Adrenal gland (tissue), 12 donors: ENCODE measurements around the gene FAM78A. TPM values are rescaled to one million over a fixed set of nuclear protein-coding genes. Genes with fewer than 3 reads are reported as not detected.

ENCODE experiments used
- DNase-seq, 7 donors: peaks; one replicate each; pipeline ENCODE4 v3.0.0-alpha.2; 2019 to 2020
- H3K27ac ChIP-seq, 5 donors: fragments of 200-600 bp; sonication (generic) in 4 of 5; 1 replicate in 3 of 5; 2 replicates in 2 of 5; pipeline versions ENCODE4 v1.5.1 to v1.8.0; 2016 to 2020; ENCODE audit warnings: mild to moderate bottlenecking in 1 of 5
- H3K27me3 ChIP-seq: fragments of 200-600 bp; 2 replicates; pipeline ENCODE4 v1.8.0; 2021
- H3K36me3 ChIP-seq, 2 donors: fragments of 200-600 bp; replicated peaks in 1 of 2; 1 replicate in 1 of 2; 2 replicates in 1 of 2; pipeline versions ENCODE4 v1.5.1 to v1.8.0; 2018 to 2022
- H3K4me1 ChIP-seq, 2 donors: fragments of 200-600 bp; replicated peaks in 1 of 2; 1 replicate in 1 of 2; 2 replicates in 1 of 2; pipeline versions ENCODE4 v1.5.1 to v1.8.0; 2018 to 2021
- H3K4me3 ChIP-seq, 4 donors: fragments of 200-600 bp; sonication (generic) in 3 of 4; one replicate each; pipeline ENCODE4 v1.5.1; 2016 to 2018
- H3K9me3 ChIP-seq, 3 donors: fragments of 200-600 bp; sonication (generic) in 1 of 3; replicated peaks in 1 of 3; 1 replicate in 2 of 3; 2 replicates in 1 of 3; pipeline versions ENCODE4 v1.5.1 to v1.8.0; 2016 to 2021
- CTCF ChIP-seq, 6 experiments: fragments of 450-650 bp in 4 of 6; fragments of 200-600 bp in 2 of 6; sonication (generic) in 1 of 6; IDR thresholded peaks; 1 replicate in 5 of 6; 2 replicates in 1 of 6; pipeline versions ENCODE4 v1.5.1 to v1.8.0; 2016 to 2021; ENCODE audit warnings: antibody characterized with exemption in 6 of 6, mild to moderate bottlenecking in 2 of 6, moderate library complexity in 1 of 6
- POLR2A ChIP-seq, 2 donors: fragments of 450-650 bp; IDR thresholded peaks; one replicate each; pipeline ENCODE4 v1.6.1; 2017; ENCODE audit warnings: antibody characterized with exemption in 2 of 2, mild to moderate bottlenecking in 2 of 2, moderate library complexity in 1 of 2
- WGBS, 4 donors: extraction: QIAGEN DNeasy Blood & Tissue Kit in 2 of 4; methylation state at CpG; one replicate each; pipeline versions ENCODE4 v1.1.5 to v1.1.7; 2013 to 2017; 5-methylcytosine and 5-hydroxymethylcytosine counted together
- intact Hi-C, 2 donors: fragments of 100-400 bp; cut with DNase I; formaldehyde crosslinking; loops; one replicate each; pipeline versions ENCODE4 v1.14.1 to v1.15.0; 2022 to 2023
- polyA plus RNA-seq, 3 donors: library from polyadenylated mRNA; stranded (reverse); fragments of 200-250 nt in 2 of 3; fragments of 350-450 nt in 1 of 3; fragmentation: Illumina TruSeq in 1 of 3; extraction: RNeasy Lipid Tissue Mini Kit (QIAGEN cat#74804) in 1 of 3; gene quantifications; one replicate each; pipeline ENCODE4 v1.2.3, GENCODE V29; 2013 to 2014
- total RNA-seq, 9 donors: library from RNA; depleted of rRNA in 4 of 9; stranded (reverse); fragments of >200 nt in 4 of 9; fragments of 120-200 nt in 1 of 9; fragmentation: NEBNext Ultra II Directional in 1 of 9; extraction: Animal tissue kit (Norgen Biotek cat#: 25700) in 1 of 9; gene quantifications; one replicate each; pipeline versions ENCODE4 v1.1.0 to v1.2.4, GENCODE V29; 2013 to 2023
- donor health status: healthy with polysubstance abuse.
- donor health status: Bipolar disorder and iron deficiency.
- donor health status: DM: yes; HTN: yes; CAD: no.
- donor health status: DM: no; HTN: no; CAD: no.
- donor health status: DM: no; HTN: no; CAD: no.
- donor health status: DM: yes; HTN: yes; CAD: no.

The FAM78A gene
- total and polyA plus RNA-seq, 12 donors = 1.1 to 11.7 (median 6.5) TPM

GRCh38 chr9:131308452-131308851, 32.1 kb upstream of the FAM78A start:
- DNase-seq = no peak
- Histone ChIP-seq H3K4me1 (no peaks in the 10 kb centered on the region), H3K4me3 (no peak overlapping the region), H3K27ac (no peak overlapping the region), H3K27me3 (no peaks in the 10 kb centered on the region), H3K36me3 (no peaks in the 10 kb centered on the region), H3K9me3 (no peaks in the 10 kb centered on the region)
- TF ChIP-seq CTCF (IDR thresholded peaks at IDR 0.05) (no peak), POLR2A (IDR thresholded peaks at IDR 0.05) (no peak)
- 92 to 96% (median 93%) methylated on average over 11 of the region's 11 CpGs for WGBS, 4 donors
- intact Hi-C loops = no loop called here

- H3K36me3 ChIP-seq = no peaks in the 10 kb centered on the region
- WGBS, 4 donors = 93 to 97% (median 95%) methylated on average over 20 to 31 of the region's 31 CpGs
- no peaks in the 10 kb centered on the region for H3K9me3 ChIP-seq
- intact Hi-C loops = no loop called here
- H3K4me3 ChIP-seq = no peak overlapping the region
- H3K27me3 ChIP-seq = no peaks in the 10 kb centered on the region
- no peak overlapping the region for H3K27ac ChIP-seq
- TF ChIP-seq POLR2A (IDR thresholded peaks at IDR 0.05) (no peak), CTCF (IDR thresholded peaks at IDR 0.05) (no peak)
- H3K4me1 ChIP-seq = no peaks in the 10 kb centered on the region
- DNase-seq = no peak
Measured at GRCh38 chr9:131307974-131308373, 31.7 kb upstream of the FAM78A start.

GRCh38 chr9:131306397-131307004, 30.2 kb upstream of the FAM78A start:
- Histone ChIP-seq H3K27me3 (no peaks in the 10 kb centered on the region), H3K36me3 (no peaks in the 10 kb centered on the region), H3K4me1 (no peaks in the 10 kb centered on the region), H3K9me3 (no peaks in the 10 kb centered on the region), H3K27ac (no peak overlapping the region), H3K4me3 (no peak overlapping the region)
- TF ChIP-seq CTCF (IDR thresholded peaks at IDR 0.05) (no peak), POLR2A (IDR thresholded peaks at IDR 0.05) (no peak)
- no peak for DNase-seq
- intact Hi-C loops = no loop called here
- WGBS, 4 donors = 94 to 96% (median 95%) methylated on average over 14 of the region's 14 CpGs

- Histone ChIP-seq H3K9me3 (no peaks in the 10 kb centered on the region), H3K4me3 (no peak overlapping the region)
- WGBS, 4 donors = 84 to 89% (median 87%) methylated on average over 18 to 19 of the region's 19 CpGs
Measured at GRCh38 chr9:131304676-131305355, 28.5 kb upstream of the FAM78A start.

More at GRCh38 chr9:131304676-131305355, 28.5 kb upstream of the FAM78A start:
- Histone ChIP-seq H3K27me3 (no peaks in the 10 kb centered on the region), H3K4me1 (no peaks in the 10 kb centered on the region), H3K36me3 (no peaks in the 10 kb centered on the region), H3K27ac (no peak overlapping the region)
- intact Hi-C loops = no loop called here
- TF ChIP-seq CTCF (IDR thresholded peaks at IDR 0.05) (no peak), POLR2A (IDR thresholded peaks at IDR 0.05) (no peak)
- no peak for DNase-seq
